Pancreas (tissue), 10 donors: Measurements from ENCODE around the gene ENTPD1. TPM values are rescaled to one million over a fixed set of nuclear protein-coding genes. Genes with fewer than 3 reads are reported as not detected.
A peak's percentile ranks its signal among the peaks of the same experiment; 100 is the strongest.

Experiments used
- ATAC-seq, 4 donors: fragments of 200-7000 bp; cut with Tn5 transposase; one replicate each; pipeline versions ENCODE4 v1.8.0 to v1.9.1; 2020; ENCODE audit warnings: mild to moderate bottlenecking in 4 of 4, moderate library complexity in 4 of 4
- DNase-seq, 6 donors: peaks; one replicate each; pipeline ENCODE4 v3.0.0-alpha.2; 2020
- FAIRE-seq: peaks from 2 replicates; lab custom pipeline; 2012; peaks lifted over from hg19 to GRCh38; lab: Jason Lieb, UNC
- H3K27ac ChIP-seq, 4 donors: fragments of 200-600 bp; sonication (generic); 1 replicate in 3 of 4; 2 replicates in 1 of 4; pipeline versions ENCODE4 v1.5.0 to v1.8.0; 2020
- H3K27me3 ChIP-seq, 4 donors: fragments of 200-600 bp; one replicate each; pipeline ENCODE4 v1.8.0; 2021
- H3K36me3 ChIP-seq, 3 donors: fragments of 200-600 bp; sonication (generic) in 1 of 3; one replicate each; pipeline versions ENCODE4 v1.5.0 to v1.8.0; 2020 to 2021
- H3K4me1 ChIP-seq, 3 donors: fragments of 200-600 bp; one replicate each; pipeline ENCODE4 v1.8.0; 2021
- H3K4me3 ChIP-seq, 4 donors: fragments of 200-600 bp; sonication (generic) in 2 of 4; one replicate each; pipeline versions ENCODE4 v1.5.0 to v1.8.0; 2020 to 2021
- H3K9me3 ChIP-seq, 4 donors: fragments of 200-600 bp; one replicate each; pipeline ENCODE4 v1.8.0; 2021
- CTCF ChIP-seq, 4 donors: fragments of 200-600 bp; sonication (generic) in 3 of 4; IDR thresholded peaks; one replicate each; pipeline versions ENCODE4 v1.5.0 to v1.8.0; 2021; ENCODE audit warnings: antibody characterized with exemption in 4 of 4
- WGBS, 2 donors: extraction: QIAGEN DNeasy Blood & Tissue Kit; methylation state at CpG; one replicate each; pipeline ENCODE4 v1.1.7; 2013; 5-methylcytosine and 5-hydroxymethylcytosine counted together
- intact Hi-C, 3 donors: fragments of 100-400 bp; cut with DNase I; formaldehyde crosslinking; loops; one replicate each; pipeline versions ENCODE4 v1.11.1 to v1.14.2; 2022
- polyA plus RNA-seq, 2 donors: library from polyadenylated mRNA; stranded (reverse); fragments of 200-250 nt; gene quantifications; one replicate each; pipeline ENCODE4 v1.2.3, GENCODE V29; 2013
- total RNA-seq, 6 donors: library from RNA; stranded (reverse); fragmentation: NEBNext Ultra II Directional in 4 of 6; extraction: Animal tissue kit (Norgen Biotek cat#: 25700) in 4 of 6; gene quantifications; one replicate each; pipeline versions ENCODE4 v1.2.1 to v1.2.4, GENCODE V29; 2021 to 2023
- donor health status: healthy with polysubstance abuse.
- donor health status: DM: no; HTN: no; CAD: no; lungs with moderate emphysema.
- donor health status: DM: no; HTN: no; CAD: no.
- donor health status: control.
- donor health status: control.
- donor health status: Bipolar disorder and iron deficiency.
- donor health status: DM: yes; HTN: yes; CAD: no.
- donor health status: DM: no; HTN: no; CAD: no.
- donor health status: DM: no; HTN: no; CAD: no.
- donor health status: DM: yes; HTN: yes; CAD: no.

Gene ENTPD1
- total and polyA plus RNA-seq, 8 donors, result 0.67 to 10.9 (median 1.8) TPM

GRCh38 chr10:95837783-95838182 lies 81.8 kb downstream of the ENTPD1 start:
- Histone ChIP-seq H3K4me1 (peaks cover 0 to 4% (median 0%) of the 10 kb centered on the region in 3 donors), H3K27me3 (no peaks in the 10 kb centered on the region), H3K36me3 (no peaks in the 10 kb centered on the region), H3K9me3 (no peaks in the 10 kb centered on the region), H3K4me3 (no peak overlapping the region), H3K27ac (no peak overlapping the region)
- no peak for TF ChIP-seq CTCF (IDR thresholded peaks at IDR 0.05)
- intact Hi-C loops, result loop anchor here in 1 of 3 donors (10.0 kb wide), 1 partner anchor 143 kb away; the partner anchor contains the start of gene TCTN3
- 85 to 94% methylated on average over 3 of the region's 3 CpGs for WGBS, 2 donors
- FAIRE-seq (no peak), DNase-seq (peak in 1 of 6 donors; percentile 33), ATAC-seq (peak in 2 of 4 donors; percentile 32 to 68)

GRCh38 chr10:95840121-95840520 lies 84.2 kb downstream of the ENTPD1 start:
- DNase-seq, result no peak
- no peak for TF ChIP-seq CTCF (IDR thresholded peaks at IDR 0.05)

GRCh38 chr10:95840681-95841080 lies 84.7 kb downstream of the ENTPD1 start:
- H3K36me3 ChIP-seq, result no peaks in the 10 kb centered on the region
- no peak overlapping the region for H3K27ac ChIP-seq
- H3K4me3 ChIP-seq, result no peak overlapping the region
- TF ChIP-seq CTCF (IDR thresholded peaks at IDR 0.05), result no peak
- WGBS, 2 donors, result 32 to 44% methylated on average over 1 of the region's 1 CpG
- intact Hi-C loops, result no loop called here
- DNase-seq (no peak), FAIRE-seq (no peak), ATAC-seq (no peak)
- no peaks in the 10 kb centered on the region for H3K9me3 ChIP-seq
- H3K27me3 ChIP-seq, result no peaks in the 10 kb centered on the region
- H3K4me1 ChIP-seq, result peaks cover 0 to 4% (median 0%) of the 10 kb centered on the region in 3 donors

More at GRCh38 chr10:95840121-95840520, 84.2 kb downstream of the ENTPD1 start:
- H3K27ac ChIP-seq, result no peak overlapping the region
- FAIRE-seq (no peak), ATAC-seq (no peak)
- no peaks in the 10 kb centered on the region for H3K36me3 ChIP-seq
- intact Hi-C loops, result no loop called here
- peaks cover 0 to 4% (median 0%) of the 10 kb centered on the region in 3 donors for H3K4me1 ChIP-seq
- H3K9me3 ChIP-seq, result no peaks in the 10 kb centered on the region
- 66 to 78% methylated on average over 2 of the region's 2 CpGs for WGBS, 2 donors
- no peaks in the 10 kb centered on the region for H3K27me3 ChIP-seq
- no peak overlapping the region for H3K4me3 ChIP-seq

- Histone ChIP-seq H3K27me3 (no peaks in the 10 kb centered on the region), H3K9me3 (no peaks in the 10 kb centered on the region), H3K4me1 (peaks cover 0 to 4% (median 0%) of the 10 kb centered on the region in 3 donors), H3K36me3 (no peaks in the 10 kb centered on the region), H3K27ac (peak overlapping the region in 1 of 4 donors; percentile 3), H3K4me3 (no peak overlapping the region)
- DNase-seq (no peak), FAIRE-seq (peak; percentile 91), ATAC-seq (peak; percentile 58 to 83 (median 75))
- intact Hi-C loops, result no loop called here
- WGBS, 2 donors, result 27 to 30% methylated on average over 7 of the region's 7 CpGs
- TF ChIP-seq CTCF (IDR thresholded peaks at IDR 0.05), result peak; percentile 13 to 38 (median 26)
Observed at GRCh38 chr10:95841661-95842498, 85.9 kb downstream of the ENTPD1 start.

- H3K27me3 ChIP-seq, result no peaks in the 10 kb centered on the region
- H3K27ac ChIP-seq, result no peak overlapping the region
- DNase-seq, result no peak
- no peaks in the 10 kb centered on the region for H3K36me3 ChIP-seq
- no peak overlapping the region for H3K4me3 ChIP-seq
- intact Hi-C loops, result no loop called here
- H3K4me1 ChIP-seq, result peaks cover 0 to 4% (median 0%) of the 10 kb centered on the region in 3 donors
- no peak for TF ChIP-seq CTCF (IDR thresholded peaks at IDR 0.05)
- no peak for ATAC-seq
- no peaks in the 10 kb centered on the region for H3K9me3 ChIP-seq
- FAIRE-seq, result no peak
- WGBS, 2 donors, result 58 to 87% methylated on average over 3 of the region's 3 CpGs
Observed at GRCh38 chr10:95845411-95845810, 89.4 kb downstream of the ENTPD1 start.
